LNCaP clone FGC (cell line): ENCODE measurements around the gene SH2D3C.

Source experiments
- DNase-seq: peaks from one replicate; pipeline ENCODE4 v3.0.0-alpha.2; 2011; ENCODE audit warnings: low read depth
- H3K4me3 ChIP-seq: 2 replicates; pipeline ENCODE4 v1.5.1; 2011; ENCODE audit warnings: mild to moderate bottlenecking, low read depth, low read length, control low read depth
- CTCF ChIP-seq: IDR thresholded peaks from 2 replicates; pipeline ENCODE4 v1.5.1; 2012; ENCODE audit warnings: mild to moderate bottlenecking; ENCODE audit not compliant: control insufficient read depth, insufficient read depth; ENCODE audit errors: extremely low read depth

Gene SH2D3C

GRCh38 chr9:127712867-127713266 lies 65.6 kb downstream of the SH2D3C start:
- H3K4me3 ChIP-seq: no peak overlapping the region
- TF ChIP-seq CTCF: no peak
- no peak for DNase-seq

- TF ChIP-seq CTCF: no peak
- no peak for DNase-seq
- H3K4me3 ChIP-seq: no peak overlapping the region
Measured at GRCh38 chr9:127712371-127712770, 66.1 kb downstream of the SH2D3C start.

- no peak for DNase-seq
- no peak for TF ChIP-seq CTCF
- H3K4me3 ChIP-seq: no peak overlapping the region
Measured at GRCh38 chr9:127711831-127712274, 66.6 kb downstream of the SH2D3C start.

GRCh38 chr9:127711226-127711701 lies 67.2 kb downstream of the SH2D3C start:
- no peak for TF ChIP-seq CTCF
- DNase-seq: no peak
- no peak overlapping the region for H3K4me3 ChIP-seq

GRCh38 chr9:127710204-127710783 lies 68.2 kb downstream of the SH2D3C start:
- TF ChIP-seq CTCF: no peak
- no peak for DNase-seq
- no peak overlapping the region for H3K4me3 ChIP-seq

GRCh38 chr9:127708952-127709587 lies 69.4 kb downstream of the SH2D3C start:
- no peak for DNase-seq
- TF ChIP-seq CTCF: no peak
- no peak overlapping the region for H3K4me3 ChIP-seq

- no peak for DNase-seq
- 0 out of 2 replicates have a peak, but pooled peaks have one; percentile 5 for TF ChIP-seq CTCF
- H3K4me3 ChIP-seq: no peak overlapping the region
Measured at GRCh38 chr9:127707766-127708165, 70.7 kb downstream of the SH2D3C start.
